Breast epithelium (tissue), 4 donors: ENCODE results near the gene SEPSECS. TPM values are rescaled to one million over a fixed set of nuclear protein-coding genes. Genes with fewer than 3 reads are reported as not detected.

Experiments
- DNase-seq, 2 donors: peaks; one replicate each; pipeline ENCODE4 v3.0.0-alpha.2; 2019; ENCODE audit warnings: low spot score in 2 of 2
- H3K27ac ChIP-seq, 2 donors: fragments of 200-600 bp; sonication (generic) in 1 of 2; one replicate each; pipeline ENCODE4 v1.5.1; 2016 to 2019; ENCODE audit warnings: mild to moderate bottlenecking in 1 of 2
- H3K27me3 ChIP-seq, 2 donors: fragments of 200-600 bp; sonication (generic) in 1 of 2; one replicate each; pipeline versions ENCODE4 v1.5.1 to v1.6.0; 2017 to 2019; ENCODE audit warnings: control low read depth in 1 of 2, mild to moderate bottlenecking in 1 of 2
- H3K36me3 ChIP-seq: fragments of 200-600 bp; one replicate; pipeline ENCODE4 v1.5.1; 2019
- H3K4me1 ChIP-seq, 2 donors: fragments of 200-600 bp; sonication (generic); one replicate each; pipeline ENCODE4 v1.5.1; 2016 to 2019; ENCODE audit warnings: control low read depth in 1 of 2
- H3K4me3 ChIP-seq, 3 donors: fragments of 200-600 bp; sonication (generic); 1 replicate in 2 of 3; 2 replicates in 1 of 3; pipeline ENCODE4 v1.5.1; 2016 to 2019; ENCODE audit warnings: mild to moderate bottlenecking in 3 of 3, moderate library complexity in 2 of 3
- H3K9me3 ChIP-seq, 2 donors: fragments of 200-600 bp; sonication (generic) in 1 of 2; one replicate each; pipeline ENCODE4 v1.5.1; 2016 to 2019; ENCODE audit warnings: control low read depth in 1 of 2
- POLR2A ChIP-seq: fragments of 450-650 bp; IDR thresholded peaks from one replicate; pipeline ENCODE4 v1.6.1; 2016; ENCODE audit warnings: antibody characterized with exemption, mild to moderate bottlenecking, moderate library complexity
- POLR2AphosphoS5 ChIP-seq, 3 donors: sonication (generic); formaldehyde crosslinking; IDR thresholded peaks; one replicate each; pipeline ENCODE4 v1.6.1; 2017; ENCODE audit warnings: antibody characterized with exemption in 3 of 3
- intact Hi-C: fragments of 100-400 bp; cut with DNase I; formaldehyde crosslinking; loops from one replicate; pipeline ENCODE4 v1.15.1; 2023; ENCODE audit warnings: low total_unique reads
- total RNA-seq, 3 donors: library from RNA; depleted of rRNA; stranded (reverse); fragments of >200 nt; gene quantifications; one replicate each; pipeline ENCODE4 v1.1.0, GENCODE V29; 2016
- TF ChIP-seq, protein P1 (sequence below), 3 donors: fragments of 450-650 bp; IDR thresholded peaks; one replicate each; pipeline ENCODE4 v1.5.1; 2016 to 2017; ENCODE audit warnings: antibody characterized with exemption in 3 of 3, mild to moderate bottlenecking in 3 of 3, moderate library complexity in 3 of 3

Gene SEPSECS
- total RNA-seq, 3 donors from 2014 or later: 8.8 to 18.7 (median 10.8) TPM

DNA sequence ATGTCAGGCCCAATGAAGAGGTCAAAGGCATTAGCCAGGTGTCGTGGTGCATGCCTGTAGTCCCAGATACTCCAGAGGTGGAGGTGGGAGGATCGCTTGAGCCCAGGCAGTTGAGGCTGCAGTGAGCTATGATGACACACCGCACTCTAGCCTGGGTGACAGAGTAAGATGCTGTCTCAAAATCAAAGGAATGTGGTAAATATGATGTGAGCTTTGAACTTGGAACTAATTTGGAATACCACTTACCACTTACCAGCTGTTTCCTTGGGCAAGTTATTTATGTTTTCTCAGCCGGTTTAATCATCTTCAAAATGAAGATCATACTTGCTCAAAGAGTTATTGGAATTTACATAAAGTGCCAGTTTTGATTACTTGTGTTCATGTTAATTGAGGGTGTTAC is 23.8 kb upstream of the SEPSECS start:
- Histone ChIP-seq H3K4me1 (no peaks in the 10 kb centered on the region), H3K9me3 (no peaks in the 10 kb centered on the region), H3K27me3 (no peaks in the 10 kb centered on the region), H3K36me3 (no peaks in the 10 kb centered on the region), H3K27ac (no peak overlapping the region), H3K4me3 (no peak overlapping the region)
- intact Hi-C loops: no loop called here
- no peak for TF ChIP-seq POLR2A
- TF ChIP-seq, protein P1, sequence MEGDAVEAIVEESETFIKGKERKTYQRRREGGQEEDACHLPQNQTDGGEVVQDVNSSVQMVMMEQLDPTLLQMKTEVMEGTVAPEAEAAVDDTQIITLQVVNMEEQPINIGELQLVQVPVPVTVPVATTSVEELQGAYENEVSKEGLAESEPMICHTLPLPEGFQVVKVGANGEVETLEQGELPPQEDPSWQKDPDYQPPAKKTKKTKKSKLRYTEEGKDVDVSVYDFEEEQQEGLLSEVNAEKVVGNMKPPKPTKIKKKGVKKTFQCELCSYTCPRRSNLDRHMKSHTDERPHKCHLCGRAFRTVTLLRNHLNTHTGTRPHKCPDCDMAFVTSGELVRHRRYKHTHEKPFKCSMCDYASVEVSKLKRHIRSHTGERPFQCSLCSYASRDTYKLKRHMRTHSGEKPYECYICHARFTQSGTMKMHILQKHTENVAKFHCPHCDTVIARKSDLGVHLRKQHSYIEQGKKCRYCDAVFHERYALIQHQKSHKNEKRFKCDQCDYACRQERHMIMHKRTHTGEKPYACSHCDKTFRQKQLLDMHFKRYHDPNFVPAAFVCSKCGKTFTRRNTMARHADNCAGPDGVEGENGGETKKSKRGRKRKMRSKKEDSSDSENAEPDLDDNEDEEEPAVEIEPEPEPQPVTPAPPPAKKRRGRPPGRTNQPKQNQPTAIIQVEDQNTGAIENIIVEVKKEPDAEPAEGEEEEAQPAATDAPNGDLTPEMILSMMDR (IDR thresholded peaks at IDR 0.05): no peak
- TF ChIP-seq POLR2AphosphoS5 (IDR thresholded peaks at IDR 0.05): no peak
- DNase-seq: no peak

DNA sequence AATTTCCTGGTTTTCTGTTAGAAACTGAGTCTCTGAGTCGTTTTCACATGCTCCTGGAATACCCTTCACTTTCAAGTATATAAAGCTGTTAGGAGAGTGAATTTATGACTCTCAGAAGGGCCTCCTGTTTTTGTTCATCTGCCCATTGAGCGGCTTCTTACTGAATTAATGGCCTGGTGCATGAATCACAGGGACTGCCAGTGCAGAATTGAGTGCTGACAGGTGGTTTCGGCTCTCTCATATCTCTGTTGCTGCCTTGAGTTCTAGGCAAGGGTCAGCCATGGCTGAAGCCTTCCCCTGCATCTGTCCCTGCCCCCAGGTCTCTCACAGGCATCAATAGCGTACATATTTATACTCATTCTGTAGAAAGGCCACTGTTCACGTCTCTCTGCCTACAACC is 22.7 kb upstream of the SEPSECS start:
- DNase-seq: no peak
- Histone ChIP-seq H3K4me3 (no peak overlapping the region), H3K9me3 (no peaks in the 10 kb centered on the region), H3K36me3 (no peaks in the 10 kb centered on the region), H3K4me1 (no peaks in the 10 kb centered on the region), H3K27ac (no peak overlapping the region), H3K27me3 (no peaks in the 10 kb centered on the region)
- intact Hi-C loops: no loop called here
- TF ChIP-seq POLR2A: no peak
- no peak for TF ChIP-seq POLR2AphosphoS5 (IDR thresholded peaks at IDR 0.05)
- TF ChIP-seq, protein P1 (IDR thresholded peaks at IDR 0.05): no peak

DNA sequence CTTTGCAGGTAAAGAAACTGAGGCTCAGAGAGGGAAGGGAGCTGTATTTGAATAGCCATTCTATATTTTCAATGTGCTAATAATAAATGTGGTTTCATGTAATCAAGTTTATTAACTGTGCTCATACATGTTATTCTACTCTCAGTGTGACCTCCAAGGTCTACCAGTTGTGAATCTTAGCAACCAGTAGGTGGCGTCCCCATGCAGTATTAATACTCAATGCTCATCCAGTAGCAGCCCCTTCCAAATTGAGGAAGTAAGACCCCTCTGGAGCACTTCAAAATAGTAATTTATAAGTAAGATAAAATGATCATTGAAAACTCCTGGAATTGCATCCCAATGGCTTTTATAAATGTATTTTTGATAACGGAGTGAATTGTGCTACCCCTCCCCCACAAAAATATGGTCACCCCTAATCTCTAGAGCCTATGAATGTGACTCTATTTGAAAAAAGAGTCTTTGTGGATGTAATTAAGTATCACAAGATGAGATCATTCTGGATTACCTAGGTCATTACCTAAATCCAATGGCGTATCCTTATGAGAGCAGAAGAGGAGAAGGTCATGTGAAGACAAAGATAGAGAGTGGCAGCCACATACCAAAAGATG is 20.4 kb upstream of the SEPSECS start:
- no peaks in the 10 kb centered on the region for H3K36me3 ChIP-seq

DNA sequence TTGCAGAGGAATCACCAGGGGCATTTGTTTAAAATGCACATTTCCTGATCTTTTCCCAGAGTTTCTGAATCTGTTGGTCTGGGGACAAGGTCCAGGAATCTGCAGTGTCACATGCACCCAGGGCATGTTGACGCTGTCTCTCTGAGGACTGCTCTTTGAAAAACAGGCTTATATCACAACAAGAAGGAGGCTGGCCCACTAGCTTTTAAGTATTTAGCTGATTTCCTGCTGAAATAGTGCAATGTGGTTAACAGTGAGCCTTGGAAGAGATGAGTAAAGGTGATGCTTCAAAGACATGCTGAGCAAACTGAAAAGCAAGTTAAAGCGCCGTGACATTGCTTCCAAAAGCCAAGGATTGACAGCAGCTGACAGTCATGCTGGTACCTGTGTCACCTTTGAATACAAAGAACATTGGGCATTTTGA is 18.6 kb upstream of the SEPSECS start:
- intact Hi-C loops: no loop called here
- H3K4me3 ChIP-seq: no peak overlapping the region
- TF ChIP-seq POLR2A (no peak), POLR2AphosphoS5 (IDR thresholded peaks at IDR 0.05) (no peak)
- TF ChIP-seq, protein P1 (IDR thresholded peaks at IDR 0.05): no peak

More for the DNA sequence above, 20.4 kb upstream of the SEPSECS start:
- intact Hi-C loops: no loop called here
- Histone ChIP-seq H3K27ac (no peak overlapping the region), H3K9me3 (no peaks in the 10 kb centered on the region), H3K27me3 (no peaks in the 10 kb centered on the region), H3K4me1 (no peaks in the 10 kb centered on the region), H3K4me3 (no peak overlapping the region)
- TF ChIP-seq POLR2AphosphoS5 (IDR thresholded peaks at IDR 0.05): no peak
- TF ChIP-seq, protein P1 (IDR thresholded peaks at IDR 0.05): peak in 2 of 3 donors; percentile 35 to 38
- no peak for DNase-seq

DNA sequence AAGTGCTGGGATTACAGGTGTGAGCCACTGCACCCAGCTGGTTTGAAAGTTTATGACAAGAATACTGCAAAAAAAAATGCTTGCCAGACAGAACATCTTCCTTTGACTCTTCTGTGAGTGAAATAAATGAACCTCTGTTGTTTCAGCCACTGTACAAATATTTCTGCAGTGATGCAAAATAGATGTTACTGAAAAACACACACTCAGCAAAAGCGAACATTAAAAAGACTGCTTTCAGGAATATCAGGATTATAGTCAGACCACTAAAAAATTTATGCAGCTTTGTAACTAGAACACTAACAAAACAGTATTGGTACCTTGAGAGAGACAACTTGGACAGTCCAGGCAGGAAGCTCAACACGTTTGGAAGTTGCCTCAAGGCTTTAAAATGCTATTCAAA is 16.9 kb upstream of the SEPSECS start:
- no peak for TF ChIP-seq POLR2A
- TF ChIP-seq, protein P1 (IDR thresholded peaks at IDR 0.05): no peak
- TF ChIP-seq POLR2AphosphoS5 (IDR thresholded peaks at IDR 0.05): no peak
- no peak overlapping the region for H3K27ac ChIP-seq
- H3K9me3 ChIP-seq: no peaks in the 10 kb centered on the region
- H3K36me3 ChIP-seq: no peaks in the 10 kb centered on the region
- no peaks in the 10 kb centered on the region for H3K27me3 ChIP-seq
- no peak overlapping the region for H3K4me3 ChIP-seq
- no peaks in the 10 kb centered on the region for H3K4me1 ChIP-seq
- no peak for DNase-seq
- intact Hi-C loops: no loop called here

More for the DNA sequence above, 18.6 kb upstream of the SEPSECS start:
- Histone ChIP-seq H3K4me1 (no peaks in the 10 kb centered on the region), H3K9me3 (no peaks in the 10 kb centered on the region), H3K36me3 (no peaks in the 10 kb centered on the region), H3K27ac (no peak overlapping the region), H3K27me3 (no peaks in the 10 kb centered on the region)
- DNase-seq: no peak
